Left lung (tissue), 10 donors: ENCODE results near the gene ANKS1B. TPM values are rescaled to one million over a fixed set of nuclear protein-coding genes. Genes with fewer than 3 reads are reported as not detected.
"Not testable (repeated sequence)": the region's sequence is repeated elsewhere in the genome, so short reads cannot be mapped to it uniquely, and the experiment has no call there.

ENCODE experiments used
- ATAC-seq: fragments of 200-7000 bp; cut with Tn5 transposase; one replicate; pipeline ENCODE4 v1.9.1; 2020; ENCODE audit warnings: moderate library complexity
- DNase-seq, 4 donors: peaks; one replicate each; pipeline ENCODE4 v3.0.0-alpha.2; 2013 to 2020
- H3K27ac ChIP-seq, 2 donors: fragments of 200-600 bp; sonication (generic) in 1 of 2; one replicate each; pipeline versions ENCODE4 v1.5.0 to v1.8.0; 2020 to 2021
- H3K27me3 ChIP-seq, 2 donors: fragments of 200-600 bp; sonication (generic) in 1 of 2; one replicate each; pipeline versions ENCODE4 v1.5.0 to v1.8.0; 2020 to 2021
- H3K36me3 ChIP-seq, 2 donors: fragments of 200-600 bp; sonication (generic) in 1 of 2; one replicate each; pipeline versions ENCODE4 v1.5.0 to v1.8.0; 2020 to 2021
- H3K4me1 ChIP-seq, 2 donors: fragments of 200-600 bp; one replicate each; pipeline ENCODE4 v1.8.0; 2021
- H3K4me3 ChIP-seq, 2 donors: fragments of 200-600 bp; sonication (generic) in 1 of 2; one replicate each; pipeline versions ENCODE4 v1.5.0 to v1.8.0; 2020 to 2021; ENCODE audit warnings: mild to moderate bottlenecking in 1 of 2
- H3K9me3 ChIP-seq, 2 donors: fragments of 200-600 bp; sonication (generic) in 1 of 2; one replicate each; pipeline versions ENCODE4 v1.5.0 to v1.8.0; 2020 to 2021
- intact Hi-C, 2 donors: fragments of 100-400 bp; cut with DNase I; formaldehyde crosslinking; loops; one replicate each; pipeline versions ENCODE4 v1.11.2 to v1.14.2; 2022
- polyA plus RNA-seq, 6 donors: library from polyadenylated mRNA; unstranded; fragments of 120-200 nt; gene quantifications; one replicate each; pipeline ENCODE4 v1.2.1, GENCODE V29; 2013; ENCODE audit not compliant: insufficient read length in 6 of 6
- total RNA-seq, 2 donors: library from RNA; stranded (reverse); fragmentation: NEBNext Ultra II Directional; extraction: Animal tissue kit (Norgen Biotek cat#: 25700); gene quantifications; one replicate each; pipeline ENCODE4 v1.2.1, GENCODE V29; 2021
- TF ChIP-seq, protein P1 (sequence below), 2 donors: fragments of 200-600 bp; sonication (generic) in 1 of 2; IDR thresholded peaks; one replicate each; pipeline versions ENCODE4 v1.5.0 to v1.8.0; 2021; ENCODE audit warnings: antibody characterized with exemption in 2 of 2
- donor health status: DM: no; HTN: yes; CAD: no.
- donor health status: DM: no; HTN: no; CAD: no.

ANKS1B gene
- total and polyA plus RNA-seq, 8 donors = 4.9 to 31.8 (median 14.9) TPM

DNA sequence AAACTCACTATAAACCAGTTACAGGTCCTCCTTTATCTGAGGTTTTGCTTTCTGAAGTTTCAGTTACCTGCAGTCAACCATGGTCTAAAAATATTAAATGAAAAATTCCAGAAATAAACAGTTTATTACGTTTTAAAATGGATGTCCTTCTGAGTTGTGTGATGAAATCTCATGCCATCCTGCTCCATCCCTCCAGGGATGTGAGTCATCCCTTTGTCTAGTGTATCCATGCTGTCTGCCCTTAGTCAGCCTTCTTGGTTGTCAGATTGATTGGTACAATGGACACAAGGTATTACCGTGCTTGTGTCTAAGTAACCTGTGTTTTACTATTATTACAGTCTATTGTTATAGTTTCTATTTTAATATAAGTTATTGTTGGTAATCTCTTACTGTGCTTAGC, 1011.3 kb downstream of the ANKS1B start:
- Histone ChIP-seq H3K36me3 (no peaks in the 10 kb centered on the region), H3K4me3 (no peak overlapping the region), H3K9me3 (no peaks in the 10 kb centered on the region), H3K27ac (no peak overlapping the region), H3K4me1 (no peaks in the 10 kb centered on the region), H3K27me3 (no peaks in the 10 kb centered on the region)
- ATAC-seq (no peak), DNase-seq (no peak)
- TF ChIP-seq, protein P1, sequence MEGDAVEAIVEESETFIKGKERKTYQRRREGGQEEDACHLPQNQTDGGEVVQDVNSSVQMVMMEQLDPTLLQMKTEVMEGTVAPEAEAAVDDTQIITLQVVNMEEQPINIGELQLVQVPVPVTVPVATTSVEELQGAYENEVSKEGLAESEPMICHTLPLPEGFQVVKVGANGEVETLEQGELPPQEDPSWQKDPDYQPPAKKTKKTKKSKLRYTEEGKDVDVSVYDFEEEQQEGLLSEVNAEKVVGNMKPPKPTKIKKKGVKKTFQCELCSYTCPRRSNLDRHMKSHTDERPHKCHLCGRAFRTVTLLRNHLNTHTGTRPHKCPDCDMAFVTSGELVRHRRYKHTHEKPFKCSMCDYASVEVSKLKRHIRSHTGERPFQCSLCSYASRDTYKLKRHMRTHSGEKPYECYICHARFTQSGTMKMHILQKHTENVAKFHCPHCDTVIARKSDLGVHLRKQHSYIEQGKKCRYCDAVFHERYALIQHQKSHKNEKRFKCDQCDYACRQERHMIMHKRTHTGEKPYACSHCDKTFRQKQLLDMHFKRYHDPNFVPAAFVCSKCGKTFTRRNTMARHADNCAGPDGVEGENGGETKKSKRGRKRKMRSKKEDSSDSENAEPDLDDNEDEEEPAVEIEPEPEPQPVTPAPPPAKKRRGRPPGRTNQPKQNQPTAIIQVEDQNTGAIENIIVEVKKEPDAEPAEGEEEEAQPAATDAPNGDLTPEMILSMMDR (IDR thresholded peaks at IDR 0.05) = no peak
- intact Hi-C loops = no loop called here

DNA sequence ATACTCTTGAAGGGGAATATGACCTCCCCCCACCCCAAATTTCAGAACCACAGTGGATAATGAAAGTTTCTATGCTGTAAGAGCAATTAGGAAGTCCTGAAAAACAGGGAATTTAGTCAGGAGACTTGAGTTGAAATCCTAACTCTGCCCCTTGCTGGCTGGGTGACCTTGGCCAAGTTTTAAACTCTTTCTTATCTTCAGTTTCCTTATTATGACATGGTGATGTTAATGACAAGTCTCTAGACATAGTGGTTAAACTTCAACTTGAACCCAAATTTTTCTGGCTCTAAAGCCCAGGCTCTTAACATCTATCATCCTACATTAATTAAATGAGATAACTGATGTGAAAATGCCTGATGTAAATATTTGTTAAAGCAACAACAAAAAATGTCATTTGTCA, 1013.8 kb downstream of the ANKS1B start:
- Histone ChIP-seq H3K36me3 (no peaks in the 10 kb centered on the region), H3K4me3 (no peak overlapping the region), H3K27me3 (no peaks in the 10 kb centered on the region), H3K27ac (no peak overlapping the region), H3K4me1 (no peaks in the 10 kb centered on the region), H3K9me3 (no peaks in the 10 kb centered on the region)
- ATAC-seq (no peak), DNase-seq (no peak)
- TF ChIP-seq, protein P1 (IDR thresholded peaks at IDR 0.05) = no peak
- intact Hi-C loops = no loop called here

DNA sequence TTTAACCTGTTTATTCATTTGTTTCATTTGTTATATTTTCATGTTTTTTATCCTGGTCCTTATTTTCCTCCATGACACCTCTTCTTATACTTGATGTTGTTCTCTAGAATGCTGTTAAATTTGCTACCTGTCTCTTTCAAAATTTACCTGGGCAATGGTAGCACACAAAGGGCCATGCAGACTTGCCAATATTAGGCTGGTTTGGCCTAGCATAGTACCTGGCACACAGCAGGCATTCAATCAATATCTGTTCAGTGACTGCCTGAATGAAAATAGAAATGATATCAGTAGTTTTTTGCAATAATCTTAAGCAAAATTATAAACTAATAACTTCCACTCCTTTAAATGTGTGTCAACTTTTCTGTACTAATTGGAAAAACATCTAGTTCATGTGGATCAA, 1014.5 kb downstream of the ANKS1B start:
- no peak overlapping the region for H3K27ac ChIP-seq
- no peak overlapping the region for H3K4me3 ChIP-seq
- intact Hi-C loops = no loop called here
- TF ChIP-seq, protein P1 (IDR thresholded peaks at IDR 0.05) = no peak
- no peaks in the 10 kb centered on the region for H3K36me3 ChIP-seq
- no peaks in the 10 kb centered on the region for H3K27me3 ChIP-seq
- DNase-seq = no peak
- H3K9me3 ChIP-seq = no peaks in the 10 kb centered on the region
- H3K4me1 ChIP-seq = no peaks in the 10 kb centered on the region
- no peak for ATAC-seq

DNA sequence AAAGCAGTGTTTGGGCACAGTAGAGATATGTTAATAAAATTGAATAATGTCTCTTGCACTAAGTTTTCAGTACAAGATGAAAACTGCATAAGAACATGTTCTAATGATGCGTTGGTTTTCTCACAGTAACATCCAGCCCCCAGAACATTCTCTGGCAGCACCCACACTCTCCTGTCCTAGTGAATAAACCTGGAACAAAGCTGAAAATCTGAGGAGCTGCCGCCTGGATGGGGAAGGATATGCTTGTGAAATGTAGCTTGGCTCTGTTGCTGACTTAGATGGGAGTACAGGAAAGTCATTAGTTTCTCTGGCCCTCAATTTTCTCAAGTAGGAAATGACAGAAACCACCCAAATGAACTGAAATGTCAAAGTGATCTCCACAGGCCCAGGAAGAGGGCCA, 1015.8 kb downstream of the ANKS1B start:
- Histone ChIP-seq H3K4me1 (no peaks in the 10 kb centered on the region), H3K4me3 (no peak overlapping the region), H3K9me3 (no peaks in the 10 kb centered on the region), H3K36me3 (no peaks in the 10 kb centered on the region), H3K27me3 (no peaks in the 10 kb centered on the region), H3K27ac (no peak overlapping the region)
- intact Hi-C loops = no loop called here
- DNase-seq (no peak), ATAC-seq (no peak)
- TF ChIP-seq, protein P1 (IDR thresholded peaks at IDR 0.05) = no peak

DNA sequence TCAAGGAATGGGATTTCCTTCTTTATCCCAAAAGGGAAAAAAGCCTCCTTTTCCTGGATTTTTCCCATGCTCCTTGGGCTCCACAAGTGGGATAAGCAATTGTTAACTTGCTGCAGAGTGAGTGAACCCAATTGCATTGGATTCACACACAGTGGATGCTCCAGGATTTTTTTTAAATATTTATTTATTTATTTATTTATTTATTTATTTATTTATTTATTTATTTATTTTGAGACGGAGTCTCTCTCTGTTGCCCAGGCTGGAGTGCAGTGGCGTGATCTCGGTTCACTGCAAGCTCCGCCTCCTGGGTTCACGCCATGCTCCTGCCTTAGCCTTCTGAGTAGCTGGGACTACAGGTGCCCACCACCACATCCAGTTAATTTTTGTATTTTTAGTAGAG, 1027.6 kb downstream of the ANKS1B start:
- intact Hi-C loops, ATAC-seq, H3K4me3 ChIP-seq: not testable (repeated sequence)

DNA sequence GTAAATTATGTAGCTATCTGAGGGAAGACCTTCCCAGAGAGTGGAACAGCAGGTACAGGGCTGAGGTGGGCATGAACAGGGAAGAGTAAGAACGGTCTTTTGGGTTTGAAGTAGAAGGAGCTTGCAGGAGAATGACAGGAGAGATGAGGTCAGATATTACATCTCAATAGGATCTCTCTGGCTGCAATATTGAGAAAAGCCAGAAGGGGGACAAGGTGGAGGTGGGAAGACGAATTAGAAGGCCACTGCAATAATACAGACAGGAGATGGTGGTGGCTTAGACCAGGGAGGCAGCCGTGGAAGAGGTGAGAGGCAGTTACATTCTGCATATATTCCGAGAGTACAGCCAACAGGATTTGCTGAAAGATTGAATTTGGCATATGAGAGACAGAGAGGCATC, 1029.5 kb downstream of the ANKS1B start:
- no peak for DNase-seq
- Histone ChIP-seq H3K4me1 (no peaks in the 10 kb centered on the region), H3K27ac (no peak overlapping the region), H3K4me3 (no peak overlapping the region), H3K36me3 (no peaks in the 10 kb centered on the region), H3K9me3 (peaks cover 0 to 2% of the 10 kb centered on the region in 2 donors), H3K27me3 (no peaks in the 10 kb centered on the region)
- intact Hi-C loops = no loop called here
- TF ChIP-seq, protein P1 (IDR thresholded peaks at IDR 0.05) = no peak
- no peak for ATAC-seq

More for the DNA sequence above, 1027.6 kb downstream of the ANKS1B start:
- peaks cover 0 to 13% of the 10 kb centered on the region in 2 donors for H3K9me3 ChIP-seq
- DNase-seq, H3K4me1 ChIP-seq, H3K36me3 ChIP-seq, H3K27ac ChIP-seq, H3K27me3 ChIP-seq: not testable (repeated sequence)
